Measurements from ENCODE around the gene SSB.

DNA sequence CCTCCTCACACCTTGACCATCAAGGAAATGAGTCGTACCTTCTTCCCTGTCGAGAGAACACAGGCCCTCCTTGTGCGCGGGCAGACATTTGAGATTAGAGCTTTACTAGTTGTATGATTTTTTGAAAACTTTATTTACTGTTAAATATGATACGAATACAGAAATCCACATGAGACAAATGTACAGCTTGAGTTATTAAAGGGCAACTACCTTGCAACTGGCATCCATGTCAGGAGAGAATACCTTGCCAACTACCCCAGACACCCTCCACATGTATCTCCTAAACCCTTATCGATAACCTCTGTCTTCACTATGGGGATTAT, 36.7 kb upstream of the SSB start:
- TF ChIP-seq, protein P1, sequence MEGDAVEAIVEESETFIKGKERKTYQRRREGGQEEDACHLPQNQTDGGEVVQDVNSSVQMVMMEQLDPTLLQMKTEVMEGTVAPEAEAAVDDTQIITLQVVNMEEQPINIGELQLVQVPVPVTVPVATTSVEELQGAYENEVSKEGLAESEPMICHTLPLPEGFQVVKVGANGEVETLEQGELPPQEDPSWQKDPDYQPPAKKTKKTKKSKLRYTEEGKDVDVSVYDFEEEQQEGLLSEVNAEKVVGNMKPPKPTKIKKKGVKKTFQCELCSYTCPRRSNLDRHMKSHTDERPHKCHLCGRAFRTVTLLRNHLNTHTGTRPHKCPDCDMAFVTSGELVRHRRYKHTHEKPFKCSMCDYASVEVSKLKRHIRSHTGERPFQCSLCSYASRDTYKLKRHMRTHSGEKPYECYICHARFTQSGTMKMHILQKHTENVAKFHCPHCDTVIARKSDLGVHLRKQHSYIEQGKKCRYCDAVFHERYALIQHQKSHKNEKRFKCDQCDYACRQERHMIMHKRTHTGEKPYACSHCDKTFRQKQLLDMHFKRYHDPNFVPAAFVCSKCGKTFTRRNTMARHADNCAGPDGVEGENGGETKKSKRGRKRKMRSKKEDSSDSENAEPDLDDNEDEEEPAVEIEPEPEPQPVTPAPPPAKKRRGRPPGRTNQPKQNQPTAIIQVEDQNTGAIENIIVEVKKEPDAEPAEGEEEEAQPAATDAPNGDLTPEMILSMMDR (IDR thresholded peaks at IDR 0.05; ENCODE audit: borderline replicate concordance, extremely low read depth, low read length, poor library complexity, severe bottlenecking), result no peak
- no peak for TF ChIP-seq EZH2 (IDR thresholded peaks at IDR 0.05; ENCODE audit: borderline replicate concordance, low read depth, low read length, severe bottlenecking)
